Right atrium auricular region (tissue), 2 donors: ENCODE data around the gene CTNNBIP1. TPM values are rescaled to one million over a fixed set of nuclear protein-coding genes. Genes with fewer than 3 reads are reported as not detected.

Experiments used
- DNase-seq: peaks from one replicate; pipeline ENCODE4 v3.0.0-alpha.2; 2019; ENCODE audit warnings: low spot score
- H3K27ac ChIP-seq, 2 donors: fragments of 200-600 bp; sonication (generic); 1 replicate in 1 of 2; 2 replicates in 1 of 2; pipeline ENCODE4 v1.5.1; 2016 to 2019
- H3K27me3 ChIP-seq, 2 donors: fragments of 200-600 bp; sonication (generic); one replicate each; pipeline versions ENCODE4 v1.5.1 to v1.6.0; 2017 to 2019
- H3K36me3 ChIP-seq: fragments of 200-600 bp; sonication (generic); one replicate; pipeline ENCODE4 v1.5.1; 2016
- H3K4me1 ChIP-seq, 2 donors: fragments of 200-600 bp; sonication (generic); one replicate each; pipeline versions ENCODE4 v1.5.1 to v1.6.0; 2017 to 2019
- H3K4me3 ChIP-seq, 2 donors: fragments of 200-600 bp; sonication (generic); 1 replicate in 1 of 2; 2 replicates in 1 of 2; pipeline ENCODE4 v1.5.1; 2017 to 2019; ENCODE audit warnings: mild to moderate bottlenecking in 1 of 2, moderate library complexity in 1 of 2
- H3K9me3 ChIP-seq, 2 donors: fragments of 200-600 bp; sonication (generic); one replicate each; pipeline ENCODE4 v1.5.1; 2019
- CTCF ChIP-seq, 2 donors: fragments of 200-600 bp; sonication (generic); IDR thresholded peaks; one replicate each; pipeline ENCODE4 v1.5.1; 2019; ENCODE audit warnings: antibody characterized with exemption in 2 of 2
- total RNA-seq, 2 donors: library from RNA; depleted of rRNA; stranded (reverse); fragments of >200 nt; gene quantifications; one replicate each; pipeline ENCODE4 v1.1.0, GENCODE V29; 2016

CTNNBIP1 gene
- total RNA-seq, 2 donors from 2014 or later, result 22.3 to 31.9 TPM

GRCh38 chr1:9881838-9882249 lies 28.2 kb downstream of the CTNNBIP1 start:
- H3K4me3 ChIP-seq, result no peak overlapping the region
- no peaks in the 10 kb centered on the region for H3K36me3 ChIP-seq
- H3K9me3 ChIP-seq, result no peaks in the 10 kb centered on the region
- H3K4me1 ChIP-seq, result peaks cover 0 to 57% of the 10 kb centered on the region in 2 donors
- no peak for DNase-seq
- TF ChIP-seq CTCF (IDR thresholded peaks at IDR 0.05), result no peak
- H3K27ac ChIP-seq, result no peak overlapping the region
- no peaks in the 10 kb centered on the region for H3K27me3 ChIP-seq

GRCh38 chr1:9878404-9878803 lies 31.7 kb downstream of the CTNNBIP1 start:
- DNase-seq, result no peak
- Histone ChIP-seq H3K4me3 (no peak overlapping the region), H3K36me3 (no peaks in the 10 kb centered on the region), H3K9me3 (no peaks in the 10 kb centered on the region), H3K27ac (no peak overlapping the region), H3K27me3 (no peaks in the 10 kb centered on the region), H3K4me1 (peaks cover 0 to 39% of the 10 kb centered on the region in 2 donors)
- no peak for TF ChIP-seq CTCF (IDR thresholded peaks at IDR 0.05)

DNA sequence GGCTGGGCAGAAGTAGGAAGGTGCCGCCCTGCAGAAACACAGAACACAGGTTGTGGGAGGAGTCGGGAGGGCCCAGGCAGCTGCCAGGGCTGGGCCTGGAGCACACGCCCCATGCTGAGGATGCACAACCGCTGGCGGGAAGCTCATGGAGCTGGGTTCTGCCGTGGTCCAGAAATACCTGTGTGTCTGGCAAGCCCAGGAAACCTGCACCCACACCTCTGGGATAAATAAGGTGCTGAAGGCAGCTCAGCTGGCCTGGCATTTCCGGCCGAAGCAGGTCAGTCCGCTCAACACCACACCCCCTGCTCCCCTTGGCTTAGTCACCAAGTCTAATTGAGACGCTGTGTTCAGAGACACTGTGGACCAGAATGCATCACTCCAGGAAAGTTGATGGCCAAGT lies 32.1 kb downstream of the CTNNBIP1 start:
- no peak overlapping the region for H3K27ac ChIP-seq
- no peak for TF ChIP-seq CTCF (IDR thresholded peaks at IDR 0.05)
- no peak for DNase-seq
- no peak overlapping the region for H3K4me3 ChIP-seq
- H3K27me3 ChIP-seq, result no peaks in the 10 kb centered on the region
- peaks cover 0 to 34% of the 10 kb centered on the region in 2 donors for H3K4me1 ChIP-seq
- no peaks in the 10 kb centered on the region for H3K9me3 ChIP-seq
- H3K36me3 ChIP-seq, result no peaks in the 10 kb centered on the region

DNA sequence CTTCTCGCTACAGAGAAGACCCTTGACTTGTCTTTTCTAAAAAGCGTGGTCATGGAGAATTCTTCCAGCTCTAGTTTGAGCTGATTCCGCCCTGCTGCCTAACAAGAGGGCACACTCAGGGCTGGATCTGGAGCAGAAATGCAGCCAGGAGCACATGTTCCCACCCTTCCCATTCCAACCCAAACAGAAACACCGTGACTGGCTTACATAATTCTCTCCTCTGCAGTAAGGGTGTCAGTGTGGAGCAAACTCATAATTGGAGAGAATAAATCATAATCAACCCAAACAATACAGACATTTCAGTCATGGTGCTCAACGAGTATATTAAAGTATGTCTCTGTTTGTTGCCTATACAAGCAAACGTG lies 34.5 kb downstream of the CTNNBIP1 start:
- peak overlapping the region; percentile 26 to 44 for H3K27ac ChIP-seq
- TF ChIP-seq CTCF (IDR thresholded peaks at IDR 0.05), result no peak
- H3K4me1 ChIP-seq, result peaks cover 0 to 19% of the 10 kb centered on the region in 2 donors
- peaks cover 11% of the 10 kb centered on the region for H3K36me3 ChIP-seq
- no peak overlapping the region for H3K4me3 ChIP-seq
- H3K9me3 ChIP-seq, result no peaks in the 10 kb centered on the region
- H3K27me3 ChIP-seq, result no peaks in the 10 kb centered on the region
- no peak for DNase-seq

DNA sequence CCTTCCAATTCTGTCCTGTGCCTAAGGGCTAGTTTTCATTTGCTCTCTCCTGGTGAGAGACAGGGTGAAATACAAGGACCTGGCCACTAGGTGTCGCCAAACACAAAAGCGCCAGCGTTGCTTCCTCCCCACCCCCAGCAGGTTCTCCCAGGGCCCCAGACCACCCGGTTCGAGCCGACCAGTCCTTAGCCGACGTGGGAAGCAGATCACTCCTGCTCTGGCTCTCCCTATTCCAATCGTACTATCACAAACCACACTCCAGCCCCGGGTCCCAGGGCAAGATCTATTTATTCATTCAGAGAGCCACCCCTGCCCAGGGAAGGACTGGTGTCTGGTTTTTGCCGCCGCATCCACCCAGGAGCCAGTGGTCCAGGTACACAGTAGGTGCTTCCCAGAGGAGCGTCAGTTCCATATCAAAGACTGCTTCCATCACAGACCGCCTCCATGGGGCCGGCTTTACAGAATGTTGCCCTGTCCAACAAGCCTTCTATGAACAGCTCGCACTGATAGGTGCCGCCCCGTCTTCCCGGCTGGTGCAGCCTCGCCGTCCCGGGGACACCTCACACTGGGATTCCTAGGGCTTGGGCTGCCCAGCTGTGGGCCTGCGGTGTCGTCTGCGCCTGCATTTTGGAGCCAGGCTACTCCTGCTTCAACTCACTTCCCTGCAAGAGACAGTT lies 35.0 kb downstream of the CTNNBIP1 start:
- H3K4me3 ChIP-seq, result peak overlapping the region in 1 of 2 donors; percentile 5
- H3K9me3 ChIP-seq, result no peaks in the 10 kb centered on the region
- H3K27me3 ChIP-seq, result no peaks in the 10 kb centered on the region
- H3K36me3 ChIP-seq, result peaks cover 14% of the 10 kb centered on the region
- DNase-seq, result peak; percentile 70
- H3K4me1 ChIP-seq, result peaks cover 0 to 19% of the 10 kb centered on the region in 2 donors
- H3K27ac ChIP-seq, result peak overlapping the region; percentile 26 to 44
- peak; percentile 89 to 97 for TF ChIP-seq CTCF (IDR thresholded peaks at IDR 0.05)

DNA sequence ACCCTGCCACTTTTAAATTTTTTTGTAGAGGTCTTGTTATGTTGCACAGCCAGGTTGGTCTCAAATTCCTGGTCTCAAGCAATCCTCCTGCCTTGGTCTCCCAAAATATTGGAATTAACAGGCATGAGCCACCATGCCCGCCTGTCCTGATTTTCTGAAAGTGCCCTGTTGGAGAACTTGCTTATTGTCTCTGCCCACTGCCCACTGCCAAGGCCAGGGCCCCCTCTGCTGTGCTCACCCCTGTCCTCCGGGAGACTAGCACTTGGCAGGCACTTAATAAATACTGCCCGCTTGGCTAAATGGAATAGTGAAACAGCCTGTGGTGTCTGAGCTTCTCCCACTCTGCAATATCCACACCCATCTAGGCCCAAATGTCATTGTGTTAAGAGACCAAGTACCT lies 35.7 kb downstream of the CTNNBIP1 start:
- DNase-seq, result no peak
- TF ChIP-seq CTCF (IDR thresholded peaks at IDR 0.05), result no peak
- Histone ChIP-seq H3K27me3 (no peaks in the 10 kb centered on the region), H3K36me3 (peaks cover 21% of the 10 kb centered on the region), H3K4me1 (peaks cover 0 to 19% of the 10 kb centered on the region in 2 donors), H3K4me3 (no peak overlapping the region), H3K9me3 (no peaks in the 10 kb centered on the region), H3K27ac (peak overlapping the region in 1 of 2 donors; percentile 44)
